ENCODE data around the gene MATN1. TPM values are rescaled to one million over a fixed set of nuclear protein-coding genes. Genes with fewer than 3 reads are reported as not detected.

MATN1 gene
- polyA plus RNA-seq, 3 donors, result 0.07 TPM; not detected in 2

- H3K4me1 ChIP-seq (ENCODE audit: control insufficient read depth in 1 of 2, insufficient read depth in 2 of 2, low read length in 2 of 2), result no peaks in the 10 kb centered on the region
- 90% methylated on average over 6 of the region's 10 CpGs for WGBS (ENCODE audit: insufficient coverage)
- no peak overlapping the region for H3K27ac ChIP-seq (ENCODE audit: low read depth in 1 of 2, low read length in 2 of 2)
- Mint-ChIP-seq H3K4me3 (no peak overlapping the region), H3K36me3 (peaks cover 0 to 3% of the 10 kb centered on the region in 2 donors), H3K4me1 (peaks cover 16% of the 10 kb centered on the region), H3K27me3 (ENCODE audit: low read depth in 3 of 3) (peaks cover 3 to 19% (median 18%) of the 10 kb centered on the region in 3 donors), H3K27ac (no peak overlapping the region), H3K9me3 (no peaks in the 10 kb centered on the region)
- H4K20me1 ChIP-seq (ENCODE audit: insufficient read depth, low read length), result no peaks in the 10 kb centered on the region
- H3K9ac ChIP-seq (ENCODE audit: insufficient read depth, low read length, poor library complexity, severe bottlenecking), result no peak overlapping the region
- intact Hi-C loops (cut with micrococcal nuclease), result no loop called here
- H3K27me3 ChIP-seq (ENCODE audit: control insufficient read depth in 2 of 2, insufficient read depth in 2 of 2, low read length in 2 of 2), result no peaks in the 10 kb centered on the region
- no peak overlapping the region for H2AFZ ChIP-seq (ENCODE audit: insufficient read depth, low read depth, low read length, poor library complexity, severe bottlenecking)
- no peak overlapping the region for H3K4me2 ChIP-seq (replicated peaks; ENCODE audit: extremely low read depth, low read length, poor library complexity, severe bottlenecking)
- no peak overlapping the region for H3K4me3 ChIP-seq (replicated peaks in 1 of 3; ENCODE audit: low read depth in 2 of 3, low read length in 3 of 3)
- H3K79me2 ChIP-seq (ENCODE audit: insufficient read depth, low read length), result no peaks in the 10 kb centered on the region
- no peak for DNase-seq
- no peaks in the 10 kb centered on the region for H3K36me3 ChIP-seq (replicated peaks in 1 of 2; ENCODE audit: control insufficient read depth in 1 of 2, insufficient read depth in 2 of 2, low read length in 2 of 2)
- TF ChIP-seq CTCF (IDR thresholded peaks at IDR 0.05), result no peak
- no peaks in the 10 kb centered on the region for H3K9me3 ChIP-seq (replicated peaks in 1 of 2; ENCODE audit: control insufficient read depth in 1 of 2, insufficient read depth in 1 of 2, low read length in 2 of 2)
Measured at GRCh38 chr1:30770150-30770549, 46.8 kb upstream of the MATN1 start.

GRCh38 chr1:30768830-30769718, 45.7 kb upstream of the MATN1 start:
- Histone ChIP-seq H3K4me1 (ENCODE audit: control insufficient read depth in 1 of 2, insufficient read depth in 2 of 2, low read length in 2 of 2) (no peaks in the 10 kb centered on the region), H3K4me2 (replicated peaks; ENCODE audit: extremely low read depth, low read length, poor library complexity, severe bottlenecking) (no peak overlapping the region), H3K4me3 (replicated peaks in 1 of 3; ENCODE audit: low read depth in 2 of 3, low read length in 3 of 3) (no peak overlapping the region), H3K9ac (ENCODE audit: insufficient read depth, low read length, poor library complexity, severe bottlenecking) (no peak overlapping the region), H4K20me1 (ENCODE audit: insufficient read depth, low read length) (no peaks in the 10 kb centered on the region), H2AFZ (ENCODE audit: insufficient read depth, low read depth, low read length, poor library complexity, severe bottlenecking) (no peak overlapping the region), H3K9me3 (replicated peaks in 1 of 2; ENCODE audit: control insufficient read depth in 1 of 2, insufficient read depth in 1 of 2, low read length in 2 of 2) (no peaks in the 10 kb centered on the region), H3K27ac (ENCODE audit: low read depth in 1 of 2, low read length in 2 of 2) (no peak overlapping the region), H3K36me3 (replicated peaks in 1 of 2; ENCODE audit: control insufficient read depth in 1 of 2, insufficient read depth in 2 of 2, low read length in 2 of 2) (no peaks in the 10 kb centered on the region), H3K27me3 (ENCODE audit: control insufficient read depth in 2 of 2, insufficient read depth in 2 of 2, low read length in 2 of 2) (no peaks in the 10 kb centered on the region), H3K79me2 (ENCODE audit: insufficient read depth, low read length) (no peaks in the 10 kb centered on the region)
- Mint-ChIP-seq H3K4me1 (peaks cover 15% of the 10 kb centered on the region), H3K4me3 (peak overlapping the region in 1 of 2 donors; percentile 6), H3K27me3 (ENCODE audit: low read depth in 3 of 3) (peaks cover 3 to 19% (median 18%) of the 10 kb centered on the region in 3 donors), H3K27ac (peak overlapping the region in 4 of 7 donors; percentile 1 to 81 (median 38)), H3K9me3 (no peaks in the 10 kb centered on the region), H3K36me3 (peaks cover 0 to 3% of the 10 kb centered on the region in 2 donors)
- 38% methylated on average over 16 of the region's 20 CpGs for WGBS (ENCODE audit: insufficient coverage)
- intact Hi-C loops (cut with micrococcal nuclease), result no loop called here
- no peak for TF ChIP-seq CTCF (IDR thresholded peaks at IDR 0.05)
- DNase-seq, result peak in 1 of 3 donors; percentile 69

Data from CD14-positive monocyte (primary cell).